ENCODE results near the gene MTIF3. TPM values are rescaled to one million over a fixed set of nuclear protein-coding genes. Genes with fewer than 3 reads are reported as not detected.

Gene MTIF3
- total and polyA plus RNA-seq, 2 experiments from 2014 or later: 40.7 to 64.0 TPM

DNA sequence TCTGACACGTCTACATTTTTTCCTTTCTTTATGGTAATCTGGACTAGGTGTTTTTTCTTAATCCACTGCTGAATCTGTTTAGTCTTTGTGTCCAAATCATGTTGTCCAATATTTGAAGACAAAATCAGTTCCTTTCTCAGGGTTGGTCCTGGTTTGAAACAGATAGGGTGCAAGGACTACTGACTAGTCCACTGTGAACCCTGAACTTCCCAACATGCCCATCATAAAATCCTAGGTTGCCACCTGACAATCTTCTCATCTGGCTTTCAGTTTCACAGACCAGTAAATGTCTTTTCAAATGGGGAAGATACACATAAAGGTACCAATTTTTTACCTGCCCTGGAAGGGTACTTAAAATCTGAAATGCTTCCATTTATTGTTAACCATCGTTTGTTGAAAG is 13.2 kb downstream of the MTIF3 start:
- Histone ChIP-seq H3K79me2 (ENCODE audit: insufficient read depth) (no peaks in the 10 kb centered on the region), H3K4me3 (no peak overlapping the region), H3K9me2 (ENCODE audit: insufficient read depth) (no peaks in the 10 kb centered on the region), H3K27ac (no peak overlapping the region), H3K4me2 (ENCODE audit: unreplicated experiment) (no peak overlapping the region), H3K36me3 (ENCODE audit: low read depth) (peaks cover 31% of the 10 kb centered on the region), H3F3A (ENCODE audit: insufficient read depth) (peaks cover 16% of the 10 kb centered on the region; the same call in 1 of the 2 replicates), H3K4me1 (ENCODE audit: insufficient read depth) (no peaks in the 10 kb centered on the region), H3K9me3 (ENCODE audit: low read depth) (no peaks in the 10 kb centered on the region), H3K27me3 (replicated peaks; ENCODE audit: insufficient read depth) (no peaks in the 10 kb centered on the region), H2AFZ (no peak overlapping the region), H4K20me1 (ENCODE audit: insufficient read depth) (no peaks in the 10 kb centered on the region), H3K9ac (no peak overlapping the region)
- TF ChIP-seq EZH2phosphoT487 (IDR thresholded peaks at IDR 0.05; ENCODE audit: insufficient read depth, low read depth) (no peak), EZH2 (IDR thresholded peaks at IDR 0.05; ENCODE audit: insufficient read depth, poor library complexity, severe bottlenecking) (no peak)
- no peak for DNase-seq
- in situ Hi-C loops (cut with MboI): no loop called here
- WGBS, 2 experiments (ENCODE audit: low coverage in 1 of 2, low lambda C conversion rate in 2 of 2, missing lambda C conversion rate in 2 of 2): 98 to 100% methylated on average over 2 of the region's 2 CpGs

DNA sequence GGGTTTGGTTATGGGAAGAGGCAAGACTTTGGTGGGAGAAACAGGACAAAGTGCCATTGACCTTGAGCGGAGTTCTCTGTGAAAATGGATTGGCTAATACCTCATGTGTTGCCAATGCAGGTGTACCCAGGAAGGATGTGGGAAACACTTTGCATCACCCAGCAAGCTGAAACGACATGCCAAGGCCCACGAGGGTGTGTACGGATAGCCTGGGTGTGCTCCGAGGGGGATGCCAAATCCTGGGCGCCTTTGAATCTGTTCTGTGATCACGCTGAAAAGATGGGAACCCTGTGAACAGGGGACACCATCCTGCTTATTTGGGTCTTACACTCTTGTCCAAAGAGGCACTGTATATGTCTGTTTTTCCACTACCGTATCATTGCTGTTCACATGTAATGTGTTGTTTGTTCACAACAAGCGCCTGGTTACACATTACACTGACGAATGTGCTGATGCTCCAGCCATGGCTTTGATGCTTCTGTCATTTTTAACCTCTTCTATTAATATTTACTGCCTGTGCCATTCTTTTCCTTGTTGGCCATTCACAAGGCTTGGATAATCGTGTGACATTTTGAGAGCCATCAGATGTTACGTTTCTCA is 17.7 kb downstream of the MTIF3 start:
- no peaks in the 10 kb centered on the region for H3K9me2 ChIP-seq (ENCODE audit: insufficient read depth)
- no peak overlapping the region for H3K9ac ChIP-seq
- peaks cover 48% of the 10 kb centered on the region for H3K36me3 ChIP-seq (ENCODE audit: low read depth)
- H3K27me3 ChIP-seq (replicated peaks; ENCODE audit: insufficient read depth): no peaks in the 10 kb centered on the region
- H2AFZ ChIP-seq: no peak overlapping the region
- TF ChIP-seq EZH2phosphoT487 (IDR thresholded peaks at IDR 0.05; ENCODE audit: insufficient read depth, low read depth) (no peak), EZH2 (IDR thresholded peaks at IDR 0.05; ENCODE audit: insufficient read depth, poor library complexity, severe bottlenecking) (no peak)
- no peak for DNase-seq
- in situ Hi-C loops (cut with MboI): no loop called here
- no peak overlapping the region for H3K27ac ChIP-seq
- 0 out of 2 replicates have a peak, but pooled peaks cover under 1% of the 10 kb centered on the region for H3K4me1 ChIP-seq (ENCODE audit: insufficient read depth)
- H3K9me3 ChIP-seq (ENCODE audit: low read depth): no peaks in the 10 kb centered on the region
- WGBS, 2 experiments (ENCODE audit: low coverage in 1 of 2, low lambda C conversion rate in 2 of 2, missing lambda C conversion rate in 2 of 2): 89 to 90% methylated on average over 12 of the region's 12 CpGs
- no peak overlapping the region for H3K4me2 ChIP-seq (ENCODE audit: unreplicated experiment)
- no peaks in the 10 kb centered on the region for H4K20me1 ChIP-seq (ENCODE audit: insufficient read depth)
- peaks cover 8% of the 10 kb centered on the region for H3K79me2 ChIP-seq (ENCODE audit: insufficient read depth)
- H3F3A ChIP-seq (ENCODE audit: insufficient read depth): peaks cover 26% of the 10 kb centered on the region; the same call in 1 of the 2 replicates
- no peak overlapping the region for H3K4me3 ChIP-seq

DNA sequence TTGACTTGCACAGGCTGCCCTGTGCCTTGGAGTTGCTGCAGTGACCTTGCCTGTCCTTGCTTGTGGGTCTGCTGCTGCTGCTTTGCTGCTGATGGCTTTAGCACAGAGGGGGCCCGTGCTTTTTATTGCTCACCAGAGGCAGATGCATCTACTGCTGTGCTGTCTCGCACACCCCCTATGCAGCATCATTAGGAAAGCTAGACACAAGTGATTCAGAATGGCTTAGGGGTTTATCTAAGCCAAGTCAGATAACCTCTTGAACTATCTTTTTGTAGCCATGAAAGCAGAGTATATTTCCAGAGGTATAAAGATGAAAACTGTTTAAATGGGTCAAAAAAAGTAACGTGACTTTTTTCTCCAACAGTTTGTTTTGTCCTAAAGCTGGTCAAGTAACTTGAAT is 18.2 kb downstream of the MTIF3 start:
- H3K9me3 ChIP-seq (ENCODE audit: low read depth): no peaks in the 10 kb centered on the region
- in situ Hi-C loops (cut with MboI): no loop called here
- H3K9ac ChIP-seq: no peak overlapping the region
- TF ChIP-seq EZH2phosphoT487 (IDR thresholded peaks at IDR 0.05; ENCODE audit: insufficient read depth, low read depth) (no peak), EZH2 (IDR thresholded peaks at IDR 0.05; ENCODE audit: insufficient read depth, poor library complexity, severe bottlenecking) (no peak)
- WGBS, 2 experiments (ENCODE audit: low coverage in 1 of 2, low lambda C conversion rate in 2 of 2, missing lambda C conversion rate in 2 of 2): 94 to 97% methylated on average over 3 of the region's 3 CpGs
- H2AFZ ChIP-seq: no peak overlapping the region
- no peaks in the 10 kb centered on the region for H4K20me1 ChIP-seq (ENCODE audit: insufficient read depth)
- no peak for DNase-seq
- H3F3A ChIP-seq (ENCODE audit: insufficient read depth): peaks cover 26% of the 10 kb centered on the region; the same call in 1 of the 2 replicates
- peaks cover 14% of the 10 kb centered on the region for H3K79me2 ChIP-seq (ENCODE audit: insufficient read depth)
- H3K27me3 ChIP-seq (replicated peaks; ENCODE audit: insufficient read depth): no peaks in the 10 kb centered on the region
- H3K4me3 ChIP-seq: no peak overlapping the region
- no peaks in the 10 kb centered on the region for H3K9me2 ChIP-seq (ENCODE audit: insufficient read depth)
- H3K4me2 ChIP-seq (ENCODE audit: unreplicated experiment): no peak overlapping the region
- peaks cover 52% of the 10 kb centered on the region for H3K36me3 ChIP-seq (ENCODE audit: low read depth)
- peaks cover 6% of the 10 kb centered on the region; the same call in 1 of the 2 replicates for H3K4me1 ChIP-seq (ENCODE audit: insufficient read depth)
- H3K27ac ChIP-seq: no peak overlapping the region

DNA sequence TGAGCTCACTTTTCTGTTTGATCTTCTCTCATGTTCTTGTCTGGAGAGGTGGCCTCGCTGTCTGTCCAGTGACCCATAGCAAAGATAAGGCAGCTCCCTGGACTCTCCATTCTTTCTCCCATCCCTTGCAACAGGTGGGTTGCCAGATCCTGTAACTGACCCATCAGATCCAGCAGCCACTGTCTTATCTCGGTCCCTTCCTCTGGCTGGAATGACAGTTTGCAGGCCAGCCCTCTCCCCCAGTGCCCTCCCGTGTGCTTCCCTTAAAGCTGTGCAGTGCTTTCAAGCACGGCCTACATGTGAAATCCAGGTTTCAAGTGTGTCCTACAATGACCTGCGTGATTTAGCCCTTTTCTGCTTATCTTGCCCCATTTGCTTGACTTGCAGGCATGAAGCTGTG is 22.2 kb downstream of the MTIF3 start:
- H3K4me2 ChIP-seq (ENCODE audit: unreplicated experiment): no peak overlapping the region
- no peaks in the 10 kb centered on the region for H3K9me2 ChIP-seq (ENCODE audit: insufficient read depth)
- 97 to 98% methylated on average over 5 of the region's 5 CpGs for WGBS, 2 experiments (ENCODE audit: low coverage in 1 of 2, low lambda C conversion rate in 2 of 2, missing lambda C conversion rate in 2 of 2)
- no peak overlapping the region for H3K4me3 ChIP-seq
- no peak overlapping the region for H3K9ac ChIP-seq
- no peaks in the 10 kb centered on the region for H3K9me3 ChIP-seq (ENCODE audit: low read depth)
- H3K36me3 ChIP-seq (ENCODE audit: low read depth): peaks cover 36% of the 10 kb centered on the region
- H3K4me1 ChIP-seq (ENCODE audit: insufficient read depth): peaks cover 30% of the 10 kb centered on the region
- H2AFZ ChIP-seq: no peak overlapping the region
- H3K27me3 ChIP-seq (replicated peaks; ENCODE audit: insufficient read depth): no peaks in the 10 kb centered on the region
- no peak for TF ChIP-seq EZH2phosphoT487 (IDR thresholded peaks at IDR 0.05; ENCODE audit: insufficient read depth, low read depth)
- no peak for TF ChIP-seq EZH2 (IDR thresholded peaks at IDR 0.05; ENCODE audit: insufficient read depth, poor library complexity, severe bottlenecking)
- no peak for DNase-seq
- peaks cover 22% of the 10 kb centered on the region; the same call in 1 of the 2 replicates for H3F3A ChIP-seq (ENCODE audit: insufficient read depth)
- peaks cover 38% of the 10 kb centered on the region for H3K79me2 ChIP-seq (ENCODE audit: insufficient read depth)
- no peaks in the 10 kb centered on the region for H4K20me1 ChIP-seq (ENCODE audit: insufficient read depth)
- in situ Hi-C loops (cut with MboI): no loop called here
- H3K27ac ChIP-seq: no peak overlapping the region
